ENCODE data around the gene SRMS. TPM values are rescaled to one million over a fixed set of nuclear protein-coding genes. Genes with fewer than 3 reads are reported as not detected.

Gene SRMS
- total RNA-seq, 1 experiment from 2014 or later = not detected

- DNase-seq (ENCODE audit: extremely low read depth, low read depth) = no peak
These were observed 52.3 kb downstream of the SRMS start for GRCh38 chr20:63495167-63495720.

- no peak for DNase-seq (ENCODE audit: extremely low read depth, low read depth)
These were observed 53.0 kb downstream of the SRMS start for GRCh38 chr20:63494420-63495166.

DNA sequence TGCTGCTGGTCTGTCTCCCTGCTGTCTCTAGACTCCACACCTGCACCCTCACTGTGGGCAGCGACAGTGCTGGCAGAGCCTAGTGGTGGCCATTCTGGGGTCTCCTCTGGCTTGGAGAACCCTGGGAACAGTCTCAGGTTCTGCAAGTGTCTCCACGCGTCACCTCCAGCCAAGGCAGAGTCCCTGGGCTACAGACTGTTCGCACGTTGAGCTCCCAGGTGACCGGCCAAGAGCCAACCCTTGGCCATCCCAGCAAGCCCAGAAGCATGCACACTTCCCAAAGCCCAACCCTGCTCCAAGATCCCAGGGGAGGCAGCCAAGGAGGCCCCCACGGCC lies 53.5 kb downstream of the SRMS start:
- DNase-seq (ENCODE audit: extremely low read depth, low read depth) = no peak

- no peak for DNase-seq (ENCODE audit: extremely low read depth, low read depth)
These were observed 54.0 kb downstream of the SRMS start for GRCh38 chr20:63493563-63494020.

- DNase-seq (ENCODE audit: extremely low read depth, low read depth) = no peak
These were observed 54.6 kb downstream of the SRMS start for GRCh38 chr20:63492982-63493381.

DNA sequence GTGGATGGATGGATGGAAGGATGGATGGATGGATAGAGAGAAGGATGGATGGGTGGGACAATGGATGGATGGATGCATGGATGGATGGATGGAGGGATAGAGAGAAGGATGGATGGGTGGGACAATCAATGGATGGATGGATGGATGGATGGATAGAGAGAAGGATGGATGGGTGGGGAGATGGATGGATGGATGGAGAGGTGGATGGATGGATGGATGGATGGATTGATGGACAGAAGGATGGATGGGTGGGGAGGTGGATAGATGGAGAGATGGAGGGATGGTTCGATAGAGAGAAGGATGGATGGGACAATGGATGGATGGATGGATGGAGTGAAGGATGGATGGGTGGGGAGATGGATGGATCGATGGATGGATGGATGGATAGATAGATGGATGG lies 55.0 kb downstream of the SRMS start:
- DNase-seq (ENCODE audit: extremely low read depth, low read depth) = no peak

- DNase-seq (ENCODE audit: extremely low read depth, low read depth) = no peak
These were observed 55.8 kb downstream of the SRMS start for GRCh38 chr20:63491635-63492230.

GRCh38 chr20:63491078-63491477 lies 56.5 kb downstream of the SRMS start:
- DNase-seq (ENCODE audit: extremely low read depth, low read depth) = no peak

Other genes with a start within 250 kb of the SRMS start
- 0.84 TPM in 1 of 2 replicates, not detected in the other for gene CHRNA4, start 186.4 kb downstream of the SRMS start, total RNA-seq (2014; rRNA removed; shearing (Covaris generic))
- 0.17 TPM in 1 of 2 replicates, not detected in the other for gene KCNQ2, start 75.1 kb downstream of the SRMS start, total RNA-seq (2014; rRNA removed; shearing (Covaris generic))
- 224 and 275 TPM in 2 replicates for gene EEF1A2, start 48.7 kb downstream of the SRMS start, total RNA-seq (2014; rRNA removed; shearing (Covaris generic))
- gene PPDPF, start 27.0 kb downstream of the SRMS start, total RNA-seq (2014; rRNA removed; shearing (Covaris generic)) = 44.7 and 63.2 TPM in 2 replicates
- 1.5 and 2.2 TPM in 2 replicates for gene PTK6, start 10.4 kb downstream of the SRMS start, total RNA-seq (2014; rRNA removed; shearing (Covaris generic))
- gene FNDC11, start 6.4 kb upstream of the SRMS start, total RNA-seq (2014; rRNA removed; shearing (Covaris generic)) = 0.05 TPM in 1 of 2 replicates, not detected in the other
- 10.1 and 12.1 TPM in 2 replicates for gene HELZ2, start 26.5 kb upstream of the SRMS start, total RNA-seq (2014; rRNA removed; shearing (Covaris generic))
- 13.1 and 14.0 TPM in 2 replicates for gene GMEB2, start 79.4 kb upstream of the SRMS start, total RNA-seq (2014; rRNA removed; shearing (Covaris generic))
- gene STMN3, start 105.7 kb upstream of the SRMS start, total RNA-seq (2014; rRNA removed; shearing (Covaris generic)) = 1.8 and 2.5 TPM in 2 replicates
- 4.1 and 6.3 TPM in 2 replicates for gene RTEL1, start 110.6 kb upstream of the SRMS start, total RNA-seq (2014; rRNA removed; shearing (Covaris generic))
- 0.10 TPM in 1 of 2 replicates, not detected in the other for gene TNFRSF6B, start 148.9 kb upstream of the SRMS start, total RNA-seq (2014; rRNA removed; shearing (Covaris generic))
- gene ARFRP1, start 160.2 kb upstream of the SRMS start, total RNA-seq (2014; rRNA removed; shearing (Covaris generic)) = 12.1 and 15.9 TPM in 2 replicates
- 10.6 and 12.8 TPM in 2 replicates for gene ZGPAT, start 160.3 kb upstream of the SRMS start, total RNA-seq (2014; rRNA removed; shearing (Covaris generic))
- 6.6 and 7.6 TPM in 2 replicates for gene LIME1, start 188.9 kb upstream of the SRMS start, total RNA-seq (2014; rRNA removed; shearing (Covaris generic))
- 15.5 and 19.4 TPM in 2 replicates for gene SLC2A4RG, start 192.0 kb upstream of the SRMS start, total RNA-seq (2014; rRNA removed; shearing (Covaris generic))

Measured in NCI-H460 (cell line).